Sciatic nerve (tissue), 2 donors: ENCODE results near the gene STUM. TPM values are rescaled to one million over a fixed set of nuclear protein-coding genes. Genes with fewer than 3 reads are reported as not detected.

Experiments
- ATAC-seq: fragments of 200-7000 bp; cut with Tn5 transposase; one replicate; pipeline ENCODE4 v1.9.1; 2020; ENCODE audit warnings: mild to moderate bottlenecking, moderate library complexity
- DNase-seq: peaks from one replicate; pipeline ENCODE4 v3.0.0-alpha.2; 2020; ENCODE audit warnings: low spot score
- intact Hi-C: fragments of 100-400 bp; cut with DNase I; formaldehyde crosslinking; loops from one replicate; pipeline ENCODE4 v1.14.2; 2022
- total RNA-seq: library from RNA; stranded (reverse); fragmentation: NEBNext Ultra II Directional; extraction: Animal tissue kit (Norgen Biotek cat#: 25700); gene quantifications from one replicate; pipeline ENCODE4 v1.2.1, GENCODE V29; 2021
- donor health status: DM: no; HTN: no; CAD: no.
- donor health status: DM: no; HTN: no; CAD: no.

Gene STUM
- total RNA-seq, 1 donor from 2014 or later, result 7.8 TPM

DNA sequence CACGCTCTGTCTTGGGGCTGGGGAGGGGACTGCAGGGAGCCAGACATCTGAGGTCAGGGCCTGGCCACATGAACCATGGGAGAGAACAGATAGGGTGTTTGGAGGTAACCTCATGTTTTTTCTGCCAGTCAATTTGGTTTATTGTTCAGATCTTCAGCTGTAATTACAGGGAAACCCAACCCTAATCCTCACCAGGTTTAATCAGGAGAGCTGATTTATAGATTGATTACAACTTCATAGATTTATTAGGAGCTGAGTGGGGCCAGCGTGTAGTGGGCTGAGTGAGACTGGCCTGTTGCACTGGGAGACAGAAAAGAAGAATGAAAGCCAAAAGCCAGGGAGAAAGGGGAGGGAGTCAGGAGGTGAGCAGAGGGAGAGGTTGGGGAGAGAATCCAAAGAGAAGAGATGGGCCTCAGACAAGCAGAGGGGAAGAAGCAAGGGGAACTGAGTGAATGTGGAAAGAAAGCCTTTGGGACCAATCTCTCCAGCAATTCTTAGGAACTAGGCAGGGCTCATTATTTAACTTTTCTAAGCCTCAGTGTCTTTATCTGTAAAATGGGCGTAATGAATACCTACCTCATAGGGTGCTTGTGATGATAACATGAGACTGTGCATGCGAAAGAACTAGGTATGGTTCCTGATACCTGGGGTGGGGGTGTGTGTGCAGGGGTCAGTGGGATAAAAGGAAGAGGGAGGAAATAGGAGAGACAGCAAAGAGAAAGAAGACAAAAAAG is 17.0 kb upstream of the STUM start:
- intact Hi-C loops, result no loop called here
- DNase-seq (no peak), ATAC-seq (no peak)

DNA sequence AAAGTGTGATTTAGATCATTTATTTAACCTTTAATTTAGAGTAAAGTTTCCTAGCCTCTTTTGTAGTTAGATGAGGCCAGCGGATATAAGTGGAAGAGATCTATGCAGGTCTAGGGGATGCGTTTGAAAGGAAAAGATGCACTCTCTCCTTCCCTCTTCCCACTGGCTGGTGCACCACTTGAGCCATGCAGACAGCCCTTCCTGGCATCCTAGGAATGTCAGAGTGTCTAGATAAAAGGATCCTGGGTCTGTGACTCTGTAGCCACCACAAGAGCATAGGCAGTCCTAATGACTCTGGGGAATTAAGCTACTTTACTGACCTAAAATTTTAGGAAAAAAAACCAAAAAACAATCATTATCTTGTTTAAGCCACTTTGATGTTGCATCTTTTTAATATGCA is 16.0 kb upstream of the STUM start:
- intact Hi-C loops, result no loop called here
- no peak for ATAC-seq
- no peak for DNase-seq

DNA sequence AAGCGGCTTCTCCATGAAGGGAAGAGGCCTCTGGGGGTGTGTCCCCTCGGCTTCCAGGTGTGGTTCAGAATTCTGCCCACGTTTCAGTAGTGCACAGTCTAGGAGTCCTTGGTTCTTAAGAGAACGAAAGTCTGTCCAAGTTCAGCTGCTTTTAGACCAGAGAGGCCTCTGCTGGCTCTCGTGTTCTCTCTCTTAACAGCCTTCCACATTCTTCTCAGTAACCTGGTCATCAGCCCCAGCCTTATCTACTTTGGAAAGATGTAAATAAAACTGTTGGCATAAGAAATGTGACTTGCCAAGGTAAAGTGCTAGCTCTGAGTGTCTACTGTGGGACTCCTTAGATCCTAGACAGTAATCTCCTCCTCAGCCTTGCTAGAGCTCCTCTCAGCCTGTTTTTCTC is 15.3 kb upstream of the STUM start:
- intact Hi-C loops, result no loop called here
- no peak for ATAC-seq
- DNase-seq, result no peak

DNA sequence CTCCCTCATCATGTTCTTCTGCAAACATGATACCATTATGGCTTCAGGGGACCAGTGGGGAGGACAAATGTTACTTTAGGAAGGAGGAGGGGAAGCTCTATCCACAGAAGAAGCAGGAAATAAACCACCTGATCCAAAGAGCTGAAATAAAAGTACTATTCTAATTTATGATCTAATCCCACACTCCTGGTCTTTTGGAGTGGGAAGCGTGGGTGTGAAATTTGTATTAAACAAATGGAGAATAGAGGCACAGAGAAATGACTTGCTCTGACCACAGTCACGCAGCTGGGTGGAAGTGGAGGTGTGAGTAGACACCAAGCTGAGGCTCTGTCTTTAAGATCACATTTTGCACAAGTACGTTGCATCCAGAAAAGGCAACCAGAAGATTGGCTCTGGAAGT is 14.5 kb upstream of the STUM start:
- DNase-seq (no peak), ATAC-seq (no peak)
- intact Hi-C loops, result no loop called here

DNA sequence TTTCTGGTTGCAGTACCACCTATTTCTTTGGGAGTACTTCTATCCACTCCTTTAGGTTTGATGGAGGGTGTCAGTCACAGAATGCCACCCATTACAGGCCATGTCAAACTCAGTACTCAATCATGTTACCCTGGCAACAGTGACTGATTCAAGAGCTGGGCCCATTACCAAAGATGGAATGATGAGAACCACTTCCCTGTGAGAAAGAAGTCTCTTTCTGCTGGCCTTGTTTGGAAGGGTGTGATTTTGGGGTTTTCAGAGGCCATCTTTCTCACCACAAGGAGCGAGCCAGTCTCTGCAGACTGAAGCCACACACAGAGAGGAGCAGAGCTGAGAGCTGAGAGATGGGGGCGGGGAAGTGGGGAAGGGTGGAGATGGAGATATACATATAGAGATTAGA is 13.9 kb upstream of the STUM start:
- ATAC-seq, result no peak
- no peak for DNase-seq
- intact Hi-C loops, result no loop called here

DNA sequence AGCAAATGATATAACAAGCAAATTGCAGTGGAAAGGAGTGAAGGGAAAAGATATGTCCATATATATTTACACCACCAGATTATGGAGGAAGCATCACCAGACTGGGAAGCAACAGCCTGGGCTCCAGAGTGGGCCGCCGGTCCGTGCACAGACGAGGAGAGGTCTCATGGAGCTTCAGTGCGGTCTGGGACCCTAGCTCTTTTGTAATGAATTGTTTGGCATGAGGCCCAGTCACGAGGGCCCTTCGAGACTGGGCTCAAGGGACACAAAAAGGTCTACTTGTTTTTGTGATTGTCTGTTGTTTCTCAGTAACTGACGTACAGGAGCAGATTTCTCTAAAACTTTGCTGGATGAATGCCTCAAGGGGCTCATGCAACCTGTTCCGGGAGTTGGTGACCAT is 12.9 kb upstream of the STUM start:
- intact Hi-C loops, result no loop called here
- ATAC-seq (no peak), DNase-seq (no peak)

DNA sequence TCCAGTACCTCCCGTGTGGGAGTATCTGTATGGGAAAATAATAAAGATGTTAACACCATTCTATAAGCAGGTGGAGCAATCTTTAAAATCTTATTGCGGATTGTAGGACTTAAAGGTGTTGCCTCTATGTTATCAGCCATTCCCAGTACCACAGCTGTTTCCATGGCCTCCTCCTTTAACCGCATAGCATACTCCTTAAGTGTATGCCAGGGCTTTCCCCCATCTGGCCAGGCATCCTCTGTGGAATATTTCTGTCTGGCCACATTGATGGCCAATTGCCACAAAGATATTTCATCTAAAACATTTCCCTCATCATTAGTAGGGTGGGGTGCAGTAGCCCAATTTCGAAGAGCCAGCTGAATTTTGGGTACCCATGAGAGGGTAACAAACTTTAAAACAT is 7.3 kb upstream of the STUM start:
- no peak for ATAC-seq
- no peak for DNase-seq
- intact Hi-C loops, result no loop called here

DNA sequence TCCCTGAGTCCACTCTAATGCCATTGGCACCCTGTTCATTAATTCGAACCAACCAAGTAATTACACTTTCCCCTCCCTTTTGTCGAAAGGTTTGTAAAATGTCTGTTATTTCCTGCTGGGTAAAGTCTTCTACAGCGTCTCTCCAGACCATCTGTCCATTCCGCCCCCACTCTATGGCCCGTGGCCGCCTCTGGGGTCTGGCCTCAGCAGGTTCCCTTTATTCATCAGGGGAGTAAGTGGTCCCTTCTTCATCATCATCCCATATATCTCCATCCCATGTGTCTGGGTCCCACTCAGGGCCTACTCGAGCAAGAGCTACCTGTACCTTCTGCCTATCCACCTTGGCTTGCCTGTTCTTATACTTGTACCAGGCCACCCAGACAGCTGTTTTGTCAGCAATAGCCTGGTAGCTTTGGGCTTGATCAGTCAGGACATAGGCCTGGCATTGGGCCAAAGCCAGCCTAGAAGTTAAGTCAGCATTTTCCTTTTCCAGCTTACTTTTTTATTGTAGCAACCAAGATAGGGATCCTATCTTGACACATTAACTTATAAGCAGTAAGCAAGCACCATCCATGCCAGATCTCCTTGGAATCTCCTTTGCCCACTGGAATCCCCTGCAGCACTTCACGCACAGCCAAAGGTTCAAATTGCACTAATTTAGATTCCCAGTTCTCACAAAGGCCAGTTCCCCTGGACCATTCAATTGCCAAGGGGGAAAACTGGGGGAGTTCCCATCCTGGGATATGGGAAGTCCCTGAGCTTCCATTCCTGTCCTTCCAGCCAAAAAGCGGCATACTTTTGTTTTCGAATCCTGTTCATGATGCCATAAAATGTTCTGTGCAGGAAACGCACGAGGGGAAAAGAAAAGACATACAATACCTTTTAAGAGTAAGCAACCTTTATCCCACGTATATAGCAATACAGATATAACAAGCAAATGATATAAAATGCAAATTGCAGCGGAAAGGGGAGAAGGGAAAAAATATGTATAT is 6.6 kb upstream of the STUM start:
- intact Hi-C loops, result no loop called here
- no peak for ATAC-seq
- DNase-seq, result peak; percentile 73

DNA sequence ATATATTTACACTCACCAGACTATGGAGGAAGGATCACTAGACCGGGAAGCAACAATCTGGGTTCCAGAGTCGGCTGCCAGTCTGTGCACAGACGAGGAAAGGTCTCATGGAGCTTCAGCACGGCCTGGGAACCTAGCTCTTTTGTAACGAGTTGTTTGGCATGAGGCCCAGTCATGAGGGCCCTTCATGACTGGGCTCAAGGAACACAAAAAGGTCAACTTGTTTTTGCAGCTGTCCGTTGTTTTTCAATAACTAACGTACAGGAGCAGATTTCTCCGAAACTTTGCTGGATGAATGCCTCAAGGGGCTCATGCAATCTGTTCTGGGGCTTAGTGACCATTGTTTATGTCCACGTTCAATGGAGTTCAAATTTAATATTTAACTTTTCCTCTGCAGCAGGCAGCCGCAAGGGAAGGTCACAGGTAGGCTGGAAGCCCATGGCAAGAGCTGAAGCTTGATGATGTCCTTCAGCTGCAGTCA is 5.9 kb upstream of the STUM start:
- DNase-seq, result peak; percentile 67
- intact Hi-C loops, result no loop called here
- peak; percentile 76 for ATAC-seq

DNA sequence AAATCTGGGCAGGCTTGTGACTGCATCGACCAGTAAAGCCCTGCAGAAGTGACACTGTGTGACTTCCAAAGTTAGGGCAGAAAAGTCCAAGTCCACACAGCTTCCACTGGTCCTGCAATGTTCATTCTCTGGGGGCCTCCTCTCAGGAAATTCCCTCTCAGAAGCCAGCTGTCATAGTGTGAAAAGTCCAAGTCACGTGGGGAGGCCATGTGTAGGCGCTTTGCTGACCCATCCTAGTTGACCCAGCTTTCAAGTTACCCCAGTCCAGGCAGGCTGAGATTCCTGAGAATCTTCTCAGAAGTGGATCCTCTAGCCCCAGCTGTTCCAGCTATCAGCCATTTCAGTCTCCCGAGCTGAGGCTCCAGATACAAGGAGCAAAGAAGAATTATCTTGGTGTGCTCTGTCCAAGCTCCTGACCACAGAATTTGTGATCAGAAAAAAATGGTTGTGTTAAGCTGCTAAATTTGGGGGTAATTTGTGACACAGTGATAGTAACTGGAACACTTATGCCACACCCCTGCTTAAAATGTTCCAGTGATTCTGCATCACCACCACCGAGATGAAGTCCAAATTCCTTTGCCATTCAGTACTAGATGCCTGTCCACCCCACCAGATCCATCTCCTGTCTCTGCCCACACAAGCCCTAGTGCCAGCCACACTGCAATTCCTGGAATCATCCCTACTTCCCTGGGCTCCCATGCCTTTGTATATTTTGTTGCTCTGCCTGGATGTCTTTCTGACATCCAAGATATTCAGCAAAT is 2.5 kb upstream of the STUM start:
- intact Hi-C loops, result no loop called here
- ATAC-seq (peak; percentile 57), DNase-seq (no peak)

DNA sequence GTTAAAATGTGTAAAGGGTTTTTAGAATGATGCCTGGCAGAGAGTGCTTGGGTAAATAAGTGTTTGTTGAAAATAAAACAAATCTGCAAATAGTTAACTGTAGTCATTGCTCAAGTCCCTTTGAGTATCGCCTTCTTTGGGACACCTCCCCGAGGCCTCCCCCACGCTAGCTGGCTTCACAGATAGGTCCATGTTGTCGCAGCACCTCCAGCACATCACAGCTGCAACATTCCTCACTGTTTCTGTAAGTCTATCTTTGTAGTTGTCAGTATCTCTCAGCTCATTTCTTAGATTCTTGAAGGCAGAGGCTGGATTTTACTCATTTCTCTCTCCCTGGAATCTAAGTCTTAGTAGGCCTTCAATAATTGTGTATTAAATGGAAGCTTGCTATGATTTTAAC is 1.6 kb upstream of the STUM start:
- ATAC-seq (no peak), DNase-seq (no peak)
- intact Hi-C loops, result no loop called here

DNA sequence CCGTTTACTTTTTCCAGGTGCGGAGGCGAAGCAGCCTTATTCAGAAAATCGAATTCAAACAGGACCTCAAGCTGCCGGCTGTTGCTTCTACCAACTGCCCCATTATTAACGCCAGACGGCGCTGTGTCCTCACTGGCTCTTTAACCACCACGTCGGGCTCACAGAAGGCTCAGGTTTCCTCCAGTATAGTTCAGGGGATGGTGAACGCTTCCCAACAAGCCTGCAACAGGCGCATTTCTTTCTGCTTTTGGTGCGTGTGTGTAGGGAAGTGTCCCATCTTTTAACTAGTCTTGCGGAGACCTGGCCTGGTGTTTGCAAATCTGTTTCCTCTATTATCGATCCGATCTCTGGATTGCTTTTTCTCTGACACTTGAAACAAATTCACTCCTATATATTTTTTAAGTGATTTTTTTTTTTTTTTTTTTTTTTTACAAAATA is 791 bp upstream of the STUM start:
- ATAC-seq, result peak; percentile 82
- intact Hi-C loops, result no loop called here
- DNase-seq, result peak; percentile 90

DNA sequence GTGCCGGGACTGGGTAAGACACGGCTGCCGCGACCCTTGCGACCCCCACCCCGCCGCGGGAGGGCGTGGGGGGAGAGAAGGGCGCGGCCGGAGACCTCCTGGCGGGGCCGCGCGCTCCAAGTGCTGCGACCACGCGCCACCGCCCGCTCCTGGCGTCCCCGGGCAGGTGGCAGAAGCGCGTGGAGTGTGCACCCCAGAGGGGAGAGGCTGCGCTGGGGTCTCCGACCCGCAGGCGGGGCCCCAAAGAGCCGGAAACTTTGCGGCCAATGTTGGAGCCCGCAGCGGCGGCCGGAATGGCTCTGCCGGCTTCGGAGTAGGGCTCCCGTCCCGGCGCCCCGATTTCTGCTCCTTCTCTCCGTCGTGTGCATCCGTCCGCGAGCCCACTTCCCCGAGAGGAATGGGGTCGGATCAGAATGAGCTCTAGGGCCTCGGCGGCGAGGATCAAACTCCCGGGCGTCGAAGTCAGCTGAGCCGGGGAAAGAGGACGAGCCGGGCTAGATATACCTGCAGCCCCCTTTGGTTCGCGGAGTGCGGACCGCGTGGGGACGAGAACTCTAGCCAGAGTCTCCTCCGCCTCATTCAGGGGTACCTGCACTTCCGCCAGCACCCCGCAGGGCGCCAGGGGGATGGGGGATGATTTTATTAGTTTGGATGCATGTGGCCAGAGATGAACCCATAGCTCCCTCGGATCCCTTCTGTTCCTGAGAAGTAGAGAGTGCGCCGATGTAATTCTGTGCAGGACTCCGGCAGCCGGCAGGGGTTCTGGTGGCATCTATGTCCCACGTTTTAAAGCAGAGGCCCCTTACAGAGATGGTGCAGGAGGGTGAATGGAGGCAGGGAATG is 751 bp downstream of the STUM start:
- ATAC-seq, result no peak
- intact Hi-C loops, result no loop called here

DNA sequence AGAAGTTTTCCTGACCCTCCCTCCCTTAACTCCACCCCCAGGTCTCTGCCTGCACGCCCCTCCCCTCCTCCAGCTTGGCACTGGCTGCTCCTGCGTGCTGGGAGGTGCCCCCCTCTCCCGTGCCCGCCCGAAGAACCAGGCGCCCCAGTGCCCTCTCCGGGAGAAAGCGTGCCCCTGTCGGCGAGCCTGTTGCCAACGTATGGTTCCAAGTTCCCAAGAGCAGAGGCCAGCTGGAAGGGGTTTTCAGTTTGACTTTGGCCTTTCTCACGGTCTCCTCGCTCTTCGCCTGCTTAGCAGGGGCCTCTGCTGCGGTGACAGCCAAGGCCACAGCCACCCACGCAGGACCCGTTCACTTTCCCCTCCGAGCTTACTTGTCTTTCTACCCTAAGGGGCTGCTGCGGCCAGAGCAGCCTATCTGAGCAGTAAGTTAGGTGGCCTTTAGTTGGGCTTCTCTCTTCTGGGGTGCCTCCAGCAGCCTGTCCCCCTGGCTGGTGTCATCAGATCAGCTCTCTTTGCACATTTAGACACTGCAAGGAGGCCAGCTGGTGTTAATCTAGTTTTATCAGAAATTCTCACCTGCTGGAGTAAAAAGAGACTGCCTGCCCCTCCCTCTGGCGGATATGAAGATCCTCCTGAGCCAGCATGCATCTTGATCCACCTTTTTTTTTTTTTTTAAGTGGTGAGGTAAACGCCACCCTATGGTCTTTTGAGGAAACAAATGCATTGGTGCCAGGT is 1.5 kb downstream of the STUM start:
- DNase-seq (peak; percentile 72), ATAC-seq (peak; percentile 54)
- intact Hi-C loops, result no loop called here

More for the DNA sequence above, 751 bp downstream of the STUM start:
- peak; percentile 63 for DNase-seq

DNA sequence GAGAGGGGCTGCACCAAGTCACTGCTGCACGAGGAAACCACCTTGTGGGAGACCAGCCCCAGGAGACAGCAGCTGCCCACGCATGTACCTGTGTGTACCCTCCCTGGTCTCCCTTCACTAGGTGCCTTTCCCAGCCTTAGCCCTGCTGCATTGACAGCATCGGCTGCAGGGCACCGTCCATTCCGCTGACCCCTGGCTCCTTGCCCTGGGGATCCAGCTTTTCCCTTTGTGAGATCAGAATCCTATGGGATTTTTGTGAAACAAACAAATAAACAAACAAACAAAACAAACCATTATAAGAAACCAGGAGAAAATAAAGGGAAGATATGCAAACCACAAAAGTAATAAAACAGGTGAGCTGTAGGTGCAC is 2.1 kb downstream of the STUM start:
- intact Hi-C loops, result no loop called here

DNA sequence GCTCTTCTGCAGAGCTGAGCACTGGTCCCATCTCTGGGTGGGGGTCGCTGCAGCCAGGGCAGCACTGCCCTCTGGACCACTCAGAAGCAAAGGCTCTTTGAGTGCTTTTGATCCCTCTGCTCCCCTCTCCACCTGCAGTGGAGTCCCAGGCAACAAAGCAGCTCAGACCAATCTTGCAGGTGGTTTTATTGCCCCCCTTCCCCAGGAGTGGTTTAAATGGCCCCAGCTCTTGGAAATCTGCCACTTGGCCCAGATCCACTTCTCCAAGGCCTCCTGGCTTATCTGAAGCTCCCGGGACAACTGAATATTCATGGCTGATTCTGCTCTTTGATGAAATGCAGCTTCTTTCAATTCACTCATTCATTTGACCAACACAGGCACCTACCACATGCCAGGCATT is 2.7 kb downstream of the STUM start:
- intact Hi-C loops, result no loop called here
- ATAC-seq (no peak), DNase-seq (no peak)

More for the DNA sequence above, 2.1 kb downstream of the STUM start:
- ATAC-seq (no peak), DNase-seq (no peak)

DNA sequence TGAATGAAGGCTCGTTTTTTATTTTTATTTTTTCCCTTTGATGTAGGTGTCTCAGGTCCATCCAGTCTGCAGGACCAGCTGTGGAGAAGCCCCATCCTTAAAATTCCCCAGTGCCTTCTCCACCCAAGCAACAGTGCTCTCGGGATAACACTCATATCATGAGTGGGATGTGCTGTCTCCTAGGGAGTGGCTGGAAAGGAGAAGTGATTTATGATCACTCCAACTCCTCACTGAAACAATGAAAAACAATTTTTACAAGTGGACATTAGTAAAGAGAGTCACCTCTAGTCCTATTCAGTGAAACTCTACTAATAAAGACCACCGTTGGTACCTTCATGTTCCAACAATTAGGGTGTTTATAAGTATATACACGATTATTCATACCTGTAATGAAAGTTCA is 3.5 kb downstream of the STUM start:
- no peak for DNase-seq
- no peak for ATAC-seq
- intact Hi-C loops, result no loop called here
